ENCODE data around the gene ABCC5. TPM values are rescaled to one million over a fixed set of nuclear protein-coding genes. Genes with fewer than 3 reads are reported as not detected.
"Not testable (repeated sequence)": the region's sequence is repeated elsewhere in the genome, so short reads cannot be mapped to it uniquely, and the experiment has no call there.

ABCC5 gene
- total and polyA plus RNA-seq, 2 donors from 2014 or later = 31.9 to 39.3 TPM

- H3K9ac ChIP-seq (ENCODE audit: low read length in 3 of 3) = no peak overlapping the region
- no peak overlapping the region for H3K27ac ChIP-seq (ENCODE audit: low read depth in 2 of 2, low read length in 2 of 2)
- peaks cover 0 to 11% (median under 1%) of the 10 kb centered on the region in 3 donors for H3K4me1 ChIP-seq (ENCODE audit: control insufficient read depth in 2 of 3, insufficient read depth in 2 of 3, low read depth in 1 of 3, low read length in 3 of 3)
- DNase-seq (no peak), FAIRE-seq (no peak)
- no peak for TF ChIP-seq CTCF (IDR thresholded peaks at IDR 0.05; ENCODE audit: borderline replicate concordance, extremely low read depth, insufficient read depth)
- intact Hi-C loops (cut with DNase I) = loop anchor here (10.0 kb wide), 1 partner anchor 117 kb away; no protein-coding TSS in a partner anchor
- peaks cover 0 to 7% (median 2%) of the 10 kb centered on the region in 3 donors for H3K36me3 ChIP-seq (ENCODE audit: control insufficient read depth in 2 of 3, insufficient read depth in 3 of 3, low read length in 3 of 3)
- H3K4me3 ChIP-seq (ENCODE audit: low read length in 3 of 3) = no peak overlapping the region
- H3K27me3 ChIP-seq (ENCODE audit: control insufficient read depth, insufficient read depth, low read length) = no peaks in the 10 kb centered on the region
- H3K9me3 ChIP-seq (ENCODE audit: control insufficient read depth in 2 of 3, insufficient read depth in 1 of 3, low read length in 3 of 3) = no peaks in the 10 kb centered on the region
Measured at GRCh38 chr3:184011230-184011876, 6.3 kb downstream of the ABCC5 start.

- TF ChIP-seq CTCF (IDR thresholded peaks at IDR 0.05; ENCODE audit: borderline replicate concordance, extremely low read depth, insufficient read depth) = no peak
- Histone ChIP-seq H3K36me3 (ENCODE audit: control insufficient read depth in 2 of 3, insufficient read depth in 3 of 3, low read length in 3 of 3) (peaks cover 0 to 7% (median 2%) of the 10 kb centered on the region in 3 donors), H3K9me3 (ENCODE audit: control insufficient read depth in 2 of 3, insufficient read depth in 1 of 3, low read length in 3 of 3) (no peaks in the 10 kb centered on the region), H3K27me3 (ENCODE audit: control insufficient read depth, insufficient read depth, low read length) (no peaks in the 10 kb centered on the region), H3K9ac (ENCODE audit: low read length in 3 of 3) (no peak overlapping the region), H3K4me3 (ENCODE audit: low read length in 3 of 3) (no peak overlapping the region), H3K4me1 (ENCODE audit: control insufficient read depth in 2 of 3, insufficient read depth in 2 of 3, low read depth in 1 of 3, low read length in 3 of 3) (peaks cover 2 to 16% (median 7%) of the 10 kb centered on the region in 3 donors), H3K27ac (ENCODE audit: low read depth in 2 of 2, low read length in 2 of 2) (no peak overlapping the region)
- FAIRE-seq = no peak
- DNase-seq = no peak
- intact Hi-C loops (cut with DNase I) = no loop called here
Measured at GRCh38 chr3:184008161-184008560, 9.5 kb downstream of the ABCC5 start.

GRCh38 chr3:184007143-184007813, 10.4 kb downstream of the ABCC5 start:
- DNase-seq; H3K4me3 ChIP-seq (ENCODE audit: low read length in 3 of 3); H3K9me3 ChIP-seq (ENCODE audit: control insufficient read depth in 2 of 3, insufficient read depth in 1 of 3, low read length in 3 of 3); H3K36me3 ChIP-seq (ENCODE audit: control insufficient read depth in 2 of 3, insufficient read depth in 3 of 3, low read length in 3 of 3); H3K27me3 ChIP-seq (ENCODE audit: control insufficient read depth, insufficient read depth, low read length); H3K9ac ChIP-seq (ENCODE audit: low read length in 3 of 3); H3K27ac ChIP-seq (ENCODE audit: low read depth in 2 of 2, low read length in 2 of 2); intact Hi-C loops (cut with DNase I); FAIRE-seq: not testable (repeated sequence)
- peaks cover 2 to 16% (median 7%) of the 10 kb centered on the region in 3 donors for H3K4me1 ChIP-seq (ENCODE audit: control insufficient read depth in 2 of 3, insufficient read depth in 2 of 3, low read depth in 1 of 3, low read length in 3 of 3)

- Histone ChIP-seq H3K9ac (ENCODE audit: low read length in 3 of 3) (no peak overlapping the region), H3K9me3 (ENCODE audit: control insufficient read depth in 2 of 3, insufficient read depth in 1 of 3, low read length in 3 of 3) (no peaks in the 10 kb centered on the region), H3K27ac (ENCODE audit: low read depth in 2 of 2, low read length in 2 of 2) (peak overlapping the region in 1 of 2 donors; percentile 54), H3K36me3 (ENCODE audit: control insufficient read depth in 2 of 3, insufficient read depth in 3 of 3, low read length in 3 of 3) (peaks cover 0 to 4% (median 0%) of the 10 kb centered on the region in 3 donors), H3K4me3 (ENCODE audit: low read length in 3 of 3) (peak overlapping the region in 1 of 3 donors; percentile 10), H3K4me1 (ENCODE audit: control insufficient read depth in 2 of 3, insufficient read depth in 2 of 3, low read depth in 1 of 3, low read length in 3 of 3) (peaks cover 2 to 10% (median 7%) of the 10 kb centered on the region in 3 donors), H3K27me3 (ENCODE audit: control insufficient read depth, insufficient read depth, low read length) (no peaks in the 10 kb centered on the region)
- intact Hi-C loops (cut with DNase I) = no loop called here
- DNase-seq (peak; percentile 73 to 89 (median 86)), FAIRE-seq (no peak)
- no peak for TF ChIP-seq CTCF (IDR thresholded peaks at IDR 0.05; ENCODE audit: borderline replicate concordance, extremely low read depth, insufficient read depth)
Measured at GRCh38 chr3:184005941-184006507, 11.7 kb downstream of the ABCC5 start.

Data from kidney (tissue), 14 donors.